GM19351 (cell line): ENCODE data around the gene MYO3B.
A peak's percentile ranks its signal among the peaks of the same experiment; 100 is the strongest.

Experiments used
- ATAC-seq: cut with Tn5 transposase; IDR thresholded peaks from one replicate; pipeline ENCODE4 v1.9.1; 2021; ENCODE audit warnings: mild to moderate bottlenecking, moderate library complexity; ENCODE audit not compliant: unreplicated experiment

The MYO3B gene

DNA sequence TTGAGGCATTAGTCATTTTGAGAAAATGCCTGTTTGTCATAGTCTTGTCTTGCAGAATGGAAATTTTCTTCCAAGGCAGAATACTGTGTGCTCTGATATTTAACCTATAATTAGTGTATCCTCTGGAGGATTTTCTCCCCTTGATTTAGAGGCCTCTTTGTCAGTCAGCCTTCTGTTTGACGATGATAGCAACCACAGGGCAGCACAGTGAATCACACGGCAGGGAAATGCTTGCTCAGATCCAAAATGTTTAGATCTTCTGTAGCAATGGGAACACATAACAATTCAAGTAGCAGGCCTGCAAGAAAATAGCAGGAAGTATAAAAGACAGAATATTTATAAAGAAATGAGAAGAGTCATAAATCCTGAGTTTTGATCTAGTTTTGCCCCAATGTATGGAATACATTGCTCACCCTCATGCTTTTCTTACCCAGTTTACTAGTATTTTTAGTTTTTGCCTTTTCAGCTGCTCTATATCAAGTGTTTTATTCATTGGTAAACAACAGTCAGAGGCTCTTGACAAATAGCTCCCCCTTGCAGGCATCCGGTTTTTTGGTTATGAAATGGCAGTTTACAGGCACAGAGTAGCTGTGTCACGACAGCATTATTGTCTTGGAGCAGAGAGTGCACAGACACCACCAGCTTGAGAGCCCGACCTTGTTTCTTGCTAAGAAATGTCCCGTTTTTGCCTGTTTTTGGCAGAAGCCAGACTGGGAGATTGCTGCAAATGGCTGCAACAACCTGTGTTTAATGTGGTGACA is 185.1 kb downstream of the MYO3B start:
- ATAC-seq: no peak

DNA sequence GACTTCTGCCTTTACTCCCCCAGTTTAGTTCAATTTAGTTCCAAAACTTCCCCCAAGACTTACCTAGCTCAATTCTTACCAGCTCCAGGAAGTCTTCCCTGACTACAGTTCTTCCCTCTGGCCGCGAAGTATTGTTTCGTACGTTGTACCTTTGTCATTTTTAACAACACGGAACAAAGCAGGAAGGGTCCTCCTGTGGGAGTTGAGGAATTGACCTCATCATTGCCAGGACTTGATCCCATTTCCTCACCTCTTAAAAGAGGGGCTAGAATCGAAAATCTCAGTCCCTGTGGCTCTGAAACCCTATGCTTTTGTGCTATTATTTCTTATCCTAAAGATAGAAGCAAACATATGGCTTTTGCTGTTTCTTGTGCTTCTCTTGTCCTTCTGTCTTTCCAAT is 187.1 kb downstream of the MYO3B start:
- ATAC-seq: no peak

GRCh38 chr2:170365686-170366085 is 187.7 kb downstream of the MYO3B start:
- ATAC-seq: no peak

DNA sequence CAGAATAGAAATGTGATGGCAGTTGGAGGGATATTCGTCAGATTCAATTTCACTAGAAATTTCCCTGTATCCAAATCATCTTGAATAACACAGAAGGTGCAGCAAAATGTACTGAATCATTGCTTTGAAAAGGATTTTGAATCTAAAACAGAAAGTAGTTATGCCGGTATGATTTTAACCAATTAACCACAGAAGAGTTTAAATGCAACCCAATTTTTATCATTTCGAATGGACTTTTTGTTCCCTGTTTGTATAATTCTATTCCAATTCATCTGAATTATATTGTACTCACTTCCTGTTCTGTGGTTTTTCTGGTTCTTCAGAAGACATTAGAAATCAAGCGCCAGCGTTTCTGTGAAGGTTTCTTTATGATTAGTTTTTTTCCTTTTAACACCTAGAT is 190.4 kb downstream of the MYO3B start:
- ATAC-seq: no peak

GRCh38 chr2:170369228-170369627 is 191.3 kb downstream of the MYO3B start:
- ATAC-seq: no peak

GRCh38 chr2:170369894-170370293 is 191.9 kb downstream of the MYO3B start:
- ATAC-seq: no peak

GRCh38 chr2:170371231-170371998 is 193.5 kb downstream of the MYO3B start:
- no peak for ATAC-seq

DNA sequence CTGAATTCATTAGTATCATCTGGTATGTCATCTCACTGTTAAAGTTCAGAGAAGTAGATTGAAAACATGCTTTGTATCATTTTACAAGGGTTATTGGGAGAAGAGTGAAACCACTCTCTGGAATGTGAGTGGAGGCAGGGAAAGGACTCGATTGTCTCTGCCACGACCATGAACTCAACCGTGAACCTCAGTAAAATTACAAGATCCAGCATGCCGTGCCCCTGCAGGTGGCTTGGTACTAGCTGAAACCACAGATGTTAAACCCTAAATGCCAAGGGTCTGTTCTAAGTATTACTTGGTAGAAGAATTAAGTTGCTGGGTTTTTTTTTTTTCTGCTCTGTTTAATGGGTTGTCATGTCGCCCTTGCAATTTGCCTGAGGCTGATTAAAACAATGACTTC is 197.2 kb downstream of the MYO3B start:
- ATAC-seq: no peak

DNA sequence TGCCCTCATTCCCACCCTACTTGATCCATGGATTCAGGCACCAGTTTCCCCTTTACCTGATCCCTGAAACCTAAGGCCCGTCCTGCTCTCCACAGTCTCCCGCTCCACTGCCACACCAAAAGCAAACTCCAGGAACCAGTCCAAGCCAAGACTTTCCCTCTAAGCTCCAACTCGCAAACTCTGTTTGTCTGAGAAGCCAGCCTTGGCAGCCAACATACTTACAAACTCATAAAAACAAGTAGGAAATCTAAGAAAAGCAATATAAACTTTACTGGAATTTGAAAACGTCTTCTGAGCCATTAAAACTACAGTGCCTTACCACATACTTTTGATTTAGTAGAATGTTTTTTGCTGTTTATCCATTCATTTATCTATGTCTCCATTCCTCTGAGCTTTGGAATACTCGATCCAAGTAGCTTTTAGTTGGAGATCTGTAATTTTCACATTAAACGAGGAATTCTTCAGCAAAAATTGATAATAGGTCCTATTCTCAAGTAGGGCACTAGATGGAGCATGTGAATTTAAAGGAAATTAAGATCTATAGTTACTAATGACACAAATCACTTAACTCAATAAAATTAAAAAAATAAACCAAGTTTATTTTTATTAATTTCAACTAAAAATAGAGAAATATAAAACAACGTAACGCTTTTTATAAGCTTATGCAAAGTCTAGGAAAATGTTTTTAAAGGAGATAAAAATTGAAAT is 199.7 kb downstream of the MYO3B start:
- ATAC-seq: no peak

- ATAC-seq: no peak
These were observed 202.3 kb downstream of the MYO3B start for GRCh38 chr2:170380267-170380666.

- no peak for ATAC-seq
These were observed 203.7 kb downstream of the MYO3B start for GRCh38 chr2:170381678-170382077.

DNA sequence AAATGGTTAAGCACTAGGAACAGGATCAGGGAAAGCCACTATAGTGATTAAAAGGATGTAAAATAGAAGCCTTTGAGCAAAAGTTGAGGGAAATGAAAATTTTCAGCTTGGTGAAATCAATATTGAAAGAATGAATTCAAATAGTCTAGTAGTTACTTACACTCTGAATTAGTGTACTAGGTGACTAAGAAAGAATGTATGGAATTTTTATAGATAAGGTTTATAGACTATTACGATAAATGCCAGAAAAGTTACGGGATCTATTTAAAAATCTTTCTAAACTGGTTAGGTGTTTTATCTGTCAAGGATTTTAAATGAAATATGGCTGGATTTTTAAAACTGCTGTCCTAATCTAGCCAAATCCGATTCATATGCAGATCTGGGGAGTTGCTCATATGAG is 208.6 kb downstream of the MYO3B start:
- no peak for ATAC-seq

GRCh38 chr2:170391018-170391417 is 213.1 kb downstream of the MYO3B start:
- ATAC-seq: no peak

DNA sequence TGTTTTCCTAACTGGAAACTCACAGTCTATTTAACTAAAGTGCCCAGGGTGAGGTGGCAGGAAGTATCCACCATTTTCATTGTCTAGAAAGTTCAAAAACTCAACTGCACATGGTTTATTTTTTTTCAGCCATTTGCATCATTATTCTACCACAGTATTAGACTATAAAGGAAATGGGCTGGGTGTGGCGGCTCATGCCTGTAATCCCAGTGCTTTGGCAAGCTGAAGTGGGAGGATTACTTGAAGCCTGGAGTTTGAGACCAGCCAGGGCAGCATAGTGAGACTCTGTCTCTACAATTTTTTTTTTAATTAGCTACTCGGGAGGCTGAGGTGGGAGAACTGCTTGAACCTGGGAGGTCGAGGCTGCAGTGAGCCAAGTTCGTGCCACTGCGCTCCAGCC is 213.8 kb downstream of the MYO3B start:
- no peak for ATAC-seq

DNA sequence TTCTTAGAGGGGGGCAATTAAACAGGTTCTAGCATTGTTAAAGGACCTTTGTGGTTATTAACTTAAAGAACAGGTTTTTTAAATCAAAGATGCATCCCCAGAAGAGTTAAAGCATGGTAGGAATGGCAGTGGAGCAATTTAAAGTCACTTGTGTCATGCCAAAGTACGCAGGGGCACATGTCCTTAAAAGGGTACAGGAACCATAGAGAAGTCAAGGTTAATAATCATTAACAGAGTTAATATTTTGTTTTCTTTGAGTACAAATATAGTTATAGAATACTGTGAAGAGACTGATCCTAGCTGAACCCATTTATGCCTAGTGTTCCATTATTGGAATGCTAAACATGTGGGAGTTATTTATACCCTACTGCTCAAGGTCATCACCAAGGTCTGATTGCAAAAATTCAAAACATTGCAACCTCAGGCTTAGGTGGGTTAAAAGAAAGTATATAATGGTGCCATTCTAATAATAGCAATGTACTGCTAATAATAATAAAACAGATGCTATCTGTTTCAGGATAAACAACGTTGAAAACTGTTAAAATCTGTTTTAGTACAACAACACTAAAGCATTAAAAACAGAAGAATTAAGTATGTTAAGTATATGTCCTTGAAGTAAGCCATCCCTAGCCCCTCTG is 216.0 kb downstream of the MYO3B start:
- no peak for ATAC-seq

GRCh38 chr2:170394641-170395387 is 216.9 kb downstream of the MYO3B start:
- ATAC-seq: no peak

DNA sequence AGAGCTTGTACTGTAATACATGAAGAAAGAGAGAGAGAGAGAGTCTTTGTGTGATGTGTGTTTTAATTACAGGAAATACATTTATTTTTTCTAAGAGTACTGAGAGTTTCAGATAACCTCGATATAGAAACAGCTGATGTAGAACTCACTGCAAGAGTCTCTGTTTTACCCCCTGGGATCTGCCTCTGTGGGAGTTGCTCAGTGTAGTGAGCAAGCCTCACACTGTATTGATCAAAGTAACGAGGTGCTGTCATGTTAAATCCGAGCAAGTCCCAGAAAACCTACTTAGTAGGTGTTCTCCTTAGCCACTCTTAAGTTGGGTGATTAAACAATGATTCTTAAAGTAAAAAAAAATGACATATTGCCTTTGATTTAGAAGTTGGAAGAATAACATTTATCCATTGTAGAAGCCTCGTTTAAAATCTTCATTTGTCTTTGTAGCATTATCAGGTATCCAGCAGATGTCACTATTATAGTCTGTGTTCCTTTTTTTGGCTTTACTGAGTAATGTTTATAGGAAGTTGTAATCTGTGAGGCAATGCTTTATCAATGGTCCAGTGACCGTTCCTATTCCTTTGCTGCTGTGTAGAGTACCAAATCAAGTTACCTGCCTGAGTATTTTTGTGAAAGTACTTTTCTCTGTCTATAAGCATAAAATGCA is 219.0 kb downstream of the MYO3B start:
- no peak for ATAC-seq

DNA sequence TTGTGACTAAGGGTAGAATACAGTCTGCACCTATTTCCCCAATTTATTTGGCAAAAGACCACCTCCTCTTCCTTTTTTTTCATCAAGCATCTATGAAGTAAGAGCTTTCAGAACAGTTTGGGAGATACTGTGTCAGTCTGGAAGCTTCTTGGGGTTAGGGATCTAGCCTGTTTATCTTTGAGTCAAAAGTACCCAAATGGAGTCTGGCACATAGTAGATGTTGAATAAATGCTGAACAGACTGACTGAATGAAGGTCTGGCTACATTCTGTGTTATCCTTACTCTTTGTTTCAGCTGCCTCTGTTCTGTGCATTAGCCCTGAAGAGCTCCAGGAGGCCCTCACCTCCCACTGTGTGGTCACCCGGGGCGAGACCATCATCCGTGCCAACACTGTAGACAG is 223.2 kb downstream of the MYO3B start:
- ATAC-seq: no peak

GRCh38 chr2:170404846-170405245 is 226.9 kb downstream of the MYO3B start:
- peak; percentile 36 for ATAC-seq

GRCh38 chr2:170405326-170405725 is 227.4 kb downstream of the MYO3B start:
- ATAC-seq: no peak
